HG03469 (cell line): ENCODE data around the gene CLEC16A.

Source experiments
- ATAC-seq: cut with Tn5 transposase; IDR thresholded peaks from one replicate; pipeline ENCODE4 v1.9.1; 2021; ENCODE audit warnings: mild to moderate bottlenecking, moderate library complexity, moderate number of reproducible peaks; ENCODE audit not compliant: unreplicated experiment

Gene CLEC16A

GRCh38 chr16:11034481-11034931 is 90.1 kb downstream of the CLEC16A start:
- no peak for ATAC-seq

- ATAC-seq, result no peak
Observed at GRCh38 chr16:11035096-11035495, 90.7 kb downstream of the CLEC16A start.

- no peak for ATAC-seq
Observed at GRCh38 chr16:11036040-11036439, 91.7 kb downstream of the CLEC16A start.

GRCh38 chr16:11036868-11037410 is 92.6 kb downstream of the CLEC16A start:
- no peak for ATAC-seq

- no peak for ATAC-seq
Observed at GRCh38 chr16:11038305-11038704, 93.9 kb downstream of the CLEC16A start.

- no peak for ATAC-seq
Observed at GRCh38 chr16:11038777-11039176, 94.4 kb downstream of the CLEC16A start.

GRCh38 chr16:11039726-11040125 is 95.4 kb downstream of the CLEC16A start:
- ATAC-seq, result no peak

GRCh38 chr16:11042191-11042590 is 97.8 kb downstream of the CLEC16A start:
- no peak for ATAC-seq

- ATAC-seq, result no peak
Observed at GRCh38 chr16:11045441-11045840, 101.1 kb downstream of the CLEC16A start.

- ATAC-seq, result no peak
Observed at GRCh38 chr16:11045846-11046245, 101.5 kb downstream of the CLEC16A start.

GRCh38 chr16:11046382-11046931 is 102.1 kb downstream of the CLEC16A start:
- no peak for ATAC-seq

- no peak for ATAC-seq
Observed at GRCh38 chr16:11047057-11047456, 102.7 kb downstream of the CLEC16A start.

- ATAC-seq, result no peak
Observed at GRCh38 chr16:11047939-11048800, 103.8 kb downstream of the CLEC16A start.

- no peak for ATAC-seq
Observed at GRCh38 chr16:11049396-11050059, 105.2 kb downstream of the CLEC16A start.

- ATAC-seq, result no peak
Observed at GRCh38 chr16:11050536-11050935, 106.2 kb downstream of the CLEC16A start.

- ATAC-seq, result no peak
Observed at GRCh38 chr16:11050944-11051343, 106.6 kb downstream of the CLEC16A start.

GRCh38 chr16:11051430-11051829 is 107.1 kb downstream of the CLEC16A start:
- no peak for ATAC-seq

GRCh38 chr16:11051879-11052808 is 107.8 kb downstream of the CLEC16A start:
- no peak for ATAC-seq

- ATAC-seq, result no peak
Observed at GRCh38 chr16:11053916-11054460, 109.6 kb downstream of the CLEC16A start.
